Activated CD8-positive, alpha-beta memory T cell treated with anti-CD3 and anti-CD28 coated beads, Interleukin-2, amount 10 ng/mL, durations not matched to agents 7 days and 5 days (primary cell): ENCODE measurements around the gene SLC2A1. TPM values are rescaled to one million over a fixed set of nuclear protein-coding genes. Genes with fewer than 3 reads are reported as not detected.
"Not testable (repeated sequence)": the region's sequence is repeated elsewhere in the genome, so short reads cannot be mapped to it uniquely, and the experiment has no call there.

ENCODE experiments used
- ATAC-seq: fragments of 150-1000 bp; cut with Tn5 transposase; one replicate; pipeline ENCODE4 v1.10.0; 2021; ENCODE audit warnings: moderate library complexity
- CTCF ChIA-PET: fragments of 350-600 bp; sonication (Branson Sonifier 250); formaldehyde crosslinking; loops from one replicate; lab custom pipeline; 2021; ENCODE audit warnings: antibody characterized with exemption; lab: Charles Lee
- DNase-seq: peaks from one replicate; pipeline ENCODE4 v3.0.0-alpha.2; 2020
- H3K27ac Mint-ChIP-seq: one replicate; pipeline ENCODE4 v1.8.0; 2021; ENCODE audit warnings: mild to moderate bottlenecking, mixed read lengths
- H3K27me3 Mint-ChIP-seq: one replicate; pipeline ENCODE4 v1.8.0; 2021; ENCODE audit warnings: mixed read lengths
- H3K36me3 Mint-ChIP-seq: one replicate; pipeline ENCODE4 v1.8.0; 2021; ENCODE audit warnings: mild to moderate bottlenecking, mixed read lengths
- H3K4me1 Mint-ChIP-seq: one replicate; pipeline ENCODE4 v1.8.0; 2021; ENCODE audit warnings: mixed read lengths
- H3K4me3 Mint-ChIP-seq: one replicate; pipeline ENCODE4 v1.8.0; 2021; ENCODE audit warnings: mild to moderate bottlenecking, moderate library complexity, mixed read lengths
- H3K9me3 Mint-ChIP-seq: one replicate; pipeline ENCODE4 v1.8.0; 2022; ENCODE audit warnings: low read depth, mixed read lengths
- total RNA-seq, 2 experiments: library from RNA; stranded (reverse); gene quantifications; one replicate each; pipeline ENCODE4 v1.2.3, GENCODE V29; 2021

Gene SLC2A1
- total RNA-seq, 2 experiments from 2014 or later = 113 to 140 TPM

DNA sequence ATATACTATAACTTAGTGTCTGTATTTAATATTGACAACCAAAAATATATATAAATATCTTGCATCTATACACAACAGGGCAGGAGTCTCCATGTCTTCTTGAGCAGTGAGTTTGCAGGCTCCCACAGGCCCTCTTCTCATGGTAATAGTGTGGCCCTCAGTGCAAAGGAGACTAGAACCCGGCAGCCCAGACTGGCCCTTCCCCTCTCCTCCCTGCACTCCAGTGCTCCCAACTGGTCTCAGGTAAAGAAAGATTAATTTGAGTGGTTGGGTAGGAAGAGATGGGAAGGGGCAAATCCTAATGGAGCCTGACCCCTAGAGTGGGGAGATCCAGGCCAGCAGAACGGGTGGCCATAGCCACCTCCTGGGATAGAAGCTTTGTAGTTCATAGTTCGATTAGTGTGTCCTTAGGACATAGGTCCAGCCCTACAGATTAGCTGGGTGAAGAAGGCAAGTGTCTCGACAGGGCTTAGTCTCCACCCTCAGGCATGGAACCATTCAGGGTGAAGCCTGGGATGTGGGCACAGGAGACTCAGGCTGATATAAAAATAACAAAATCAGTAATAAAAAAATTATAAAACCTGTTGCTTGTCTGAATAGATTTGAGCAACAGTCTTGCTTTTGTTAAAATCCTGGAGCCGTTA lies 32.3 kb downstream of the SLC2A1 start:
- Mint-ChIP-seq H3K4me1 (peaks cover 69% of the 10 kb centered on the region), H3K27ac (peak overlapping the region; percentile 44), H3K27me3 (no peaks in the 10 kb centered on the region), H3K9me3 (no peaks in the 10 kb centered on the region), H3K4me3 (no peak overlapping the region), H3K36me3 (peaks cover 56% of the 10 kb centered on the region)
- no peak for ATAC-seq
- no peak for DNase-seq
- CTCF ChIA-PET = interaction anchor here (0.8 to 8.5 kb wide), 4 partner anchors 10 to 145 kb away, joined by 3 to 172 read pairs (median 30); no protein-coding TSS in a partner anchor

DNA sequence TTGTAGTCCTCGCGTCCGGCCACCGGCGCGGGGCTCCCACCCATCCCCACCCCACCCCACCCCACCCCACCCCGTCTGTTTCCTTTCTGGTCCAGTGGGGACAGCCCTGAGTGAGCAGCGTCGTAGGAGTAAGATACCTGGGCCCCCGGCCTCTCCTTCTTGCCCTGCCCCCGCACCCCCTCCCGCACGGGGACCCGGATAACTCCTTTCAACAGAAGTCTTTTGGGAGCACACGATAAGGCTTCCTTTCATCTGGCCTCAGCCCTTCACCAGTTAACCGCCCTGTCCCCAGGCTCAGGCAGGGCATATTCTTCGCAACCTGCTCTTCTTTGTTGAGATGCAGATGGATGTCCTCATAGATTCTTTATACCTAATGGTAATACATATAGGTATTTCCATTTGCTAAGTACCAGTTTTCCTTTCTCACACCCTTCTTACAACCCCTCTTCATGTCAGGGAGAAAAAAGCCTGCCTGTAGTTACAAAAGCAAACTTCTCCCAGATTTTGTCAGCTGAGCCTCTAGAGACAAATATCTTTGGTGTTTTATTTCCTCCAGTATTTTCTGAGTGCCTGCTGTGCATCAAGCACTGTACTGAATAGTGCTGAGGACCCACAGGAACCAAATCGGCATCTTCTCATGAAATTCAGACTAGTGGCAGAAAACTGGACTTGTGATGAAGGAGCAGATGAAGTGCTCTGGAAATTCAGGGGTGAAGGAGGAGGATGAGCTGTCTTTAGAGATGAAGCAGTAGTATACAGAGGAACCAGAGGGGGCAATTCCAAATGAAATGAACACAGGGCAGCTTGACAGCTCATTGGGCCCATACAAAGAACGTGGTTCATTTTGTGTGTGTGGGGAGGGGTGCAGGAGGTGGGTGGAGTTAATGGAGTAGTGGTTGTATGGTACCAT lies 33.6 kb downstream of the SLC2A1 start:
- peaks cover 44% of the 10 kb centered on the region for H3K36me3 Mint-ChIP-seq
- peaks cover 56% of the 10 kb centered on the region for H3K4me1 Mint-ChIP-seq
- no peaks in the 10 kb centered on the region for H3K9me3 Mint-ChIP-seq
- DNase-seq = no peak
- no peaks in the 10 kb centered on the region for H3K27me3 Mint-ChIP-seq
- peak overlapping the region; percentile 86 for H3K4me3 Mint-ChIP-seq
- ATAC-seq = no peak
- H3K27ac Mint-ChIP-seq = peak overlapping the region; percentile 88
- CTCF ChIA-PET = interaction anchor here (0.8 to 8.5 kb wide), 11 partner anchors 10 to 158 kb away, joined by 3 to 172 read pairs (median 8); partner anchors contain the start of genes C1orf50, P3H1, SLC2A1 and ZNF691

DNA sequence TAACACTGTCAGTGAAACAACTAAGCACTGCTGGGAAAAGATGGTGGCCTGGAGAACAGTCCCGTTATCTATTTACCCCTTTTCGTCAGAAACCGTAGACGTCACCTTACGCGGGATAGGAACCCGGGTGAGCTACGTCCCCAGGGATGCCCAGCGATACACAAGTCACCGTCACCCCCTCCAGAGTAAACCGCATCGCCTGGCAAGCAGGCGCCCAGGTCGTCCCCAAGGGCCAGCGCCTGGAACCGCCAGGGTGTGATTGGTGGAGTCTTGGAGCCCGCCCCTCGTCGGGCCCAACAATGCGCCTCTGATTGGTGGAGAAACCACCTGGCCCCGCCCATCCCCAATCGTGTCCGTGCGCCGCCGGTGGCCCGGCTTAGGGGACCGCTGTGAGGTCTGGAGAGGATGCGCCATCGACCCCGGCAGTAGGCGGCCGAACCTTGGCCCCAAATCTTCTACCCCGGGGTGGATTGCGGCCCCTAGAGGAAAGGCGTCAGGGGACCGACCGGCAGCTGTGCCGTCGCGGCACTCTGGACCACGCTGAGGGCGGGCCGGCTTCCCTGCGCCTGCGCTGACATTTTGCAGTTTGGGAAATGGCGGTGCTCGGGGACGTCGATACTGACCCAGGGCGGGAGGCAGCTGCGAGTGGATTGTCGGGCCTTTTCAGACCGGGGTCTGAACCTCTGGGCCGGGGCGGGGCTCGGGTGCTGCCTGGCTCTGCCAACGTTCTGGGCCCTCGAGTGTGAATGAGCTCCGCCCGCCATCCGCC lies 34.4 kb downstream of the SLC2A1 start:
- peak; percentile 93 for ATAC-seq
- CTCF ChIA-PET = interaction anchor here (1.0 to 8.5 kb wide), 10 partner anchors 9 to 148 kb away, joined by 3 to 172 read pairs (median 8); partner anchors contain the start of genes SLC2A1 and ZNF691
- Mint-ChIP-seq H3K4me1 (peaks cover 48% of the 10 kb centered on the region), H3K27me3 (no peaks in the 10 kb centered on the region), H3K9me3 (no peaks in the 10 kb centered on the region), H3K27ac (peak overlapping the region; percentile 88), H3K36me3 (peaks cover 36% of the 10 kb centered on the region), H3K4me3 (peak overlapping the region; percentile 86)
- DNase-seq = peak; percentile 96

DNA sequence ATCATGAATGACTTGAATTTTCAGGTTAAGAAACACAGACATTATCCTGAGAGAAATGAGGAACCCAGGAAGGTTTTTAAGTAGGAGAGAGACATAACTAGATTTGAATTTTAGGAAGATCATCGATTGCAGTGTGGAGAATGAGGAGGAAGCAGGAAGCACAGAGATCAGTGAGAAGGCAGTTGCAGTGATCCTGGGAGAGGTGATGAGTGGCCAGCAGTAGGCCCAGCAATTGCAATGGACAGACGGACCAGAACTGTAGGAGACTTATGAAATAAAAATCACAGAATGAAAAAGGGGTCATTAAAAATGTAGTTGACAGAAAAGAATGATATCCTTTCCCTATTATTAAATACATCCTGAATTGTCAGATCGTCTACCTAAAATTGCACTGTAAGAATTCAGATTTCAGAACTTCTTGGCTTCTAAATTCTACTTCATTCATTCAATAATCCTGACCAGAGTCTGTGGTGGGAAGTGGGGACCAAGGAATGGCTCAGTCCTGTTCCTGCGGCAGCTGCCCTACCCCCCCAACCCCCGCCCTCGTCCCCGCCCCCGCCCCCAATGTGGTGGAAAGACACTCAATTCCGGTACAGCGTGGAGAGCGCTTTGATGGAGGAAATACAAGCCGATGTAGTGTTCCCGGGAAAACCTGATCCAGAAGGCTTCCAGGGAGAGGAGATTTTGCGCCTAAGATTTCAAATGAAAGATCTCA lies 35.1 kb downstream of the SLC2A1 start:
- Mint-ChIP-seq H3K9me3 (no peaks in the 10 kb centered on the region), H3K4me3 (peak overlapping the region; percentile 86), H3K36me3 (peaks cover 29% of the 10 kb centered on the region), H3K4me1 (peaks cover 43% of the 10 kb centered on the region), H3K27me3 (no peaks in the 10 kb centered on the region), H3K27ac (peak overlapping the region; percentile 88)
- CTCF ChIA-PET = interaction anchor here (0.6 to 8.5 kb wide), 24 partner anchors 9 to 153 kb away, joined by 3 to 172 read pairs (median 4); partner anchors contain the start of genes ERMAP, SLC2A1, SVBP and TMEM269
- ATAC-seq (no peak), DNase-seq (no peak)

DNA sequence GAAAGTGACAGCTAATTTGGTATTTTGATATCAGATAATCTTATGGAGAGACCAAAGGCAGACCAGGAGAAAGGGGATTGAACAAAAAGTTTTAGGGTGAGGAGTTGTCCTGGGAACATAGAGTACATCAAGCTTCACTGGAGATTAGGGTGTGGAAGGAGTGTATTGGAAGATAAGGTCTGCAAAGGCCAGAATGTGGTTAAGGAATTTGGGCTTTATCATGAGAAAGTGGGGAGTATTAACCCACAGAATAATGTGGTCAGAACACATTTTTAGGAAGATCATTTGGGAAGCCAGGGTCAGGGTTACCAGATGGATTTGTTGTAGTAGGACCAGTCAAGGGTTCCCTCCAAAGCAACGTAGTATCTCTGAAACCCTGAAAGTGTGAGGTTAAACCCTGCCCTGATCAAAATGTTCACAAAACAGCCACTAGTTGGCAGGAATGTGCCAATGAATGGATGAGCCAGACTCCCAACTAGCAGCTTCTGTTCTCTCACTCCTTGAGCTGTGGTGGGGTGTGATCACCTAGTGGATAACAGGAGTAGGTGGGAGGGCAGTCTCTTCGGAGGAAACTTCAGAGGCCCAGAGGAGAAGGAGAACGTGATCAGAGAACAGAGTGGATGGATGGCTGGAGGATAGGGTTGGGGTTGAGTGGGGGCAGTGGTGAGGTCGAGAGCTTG lies 35.8 kb downstream of the SLC2A1 start:
- Mint-ChIP-seq H3K4me3 (peak overlapping the region; percentile 86), H3K27me3 (no peaks in the 10 kb centered on the region), H3K4me1 (peaks cover 40% of the 10 kb centered on the region), H3K36me3 (peaks cover 22% of the 10 kb centered on the region), H3K27ac (peak overlapping the region; percentile 88), H3K9me3 (no peaks in the 10 kb centered on the region)
- CTCF ChIA-PET = interaction anchor here (0.6 to 8.5 kb wide), 26 partner anchors 9 to 222 kb away, joined by 3 to 172 read pairs (median 4); partner anchors contain the start of genes ERMAP, SLC2A1, SVBP and TMEM269
- peak; percentile 48 for ATAC-seq
- DNase-seq = peak; percentile 82

DNA sequence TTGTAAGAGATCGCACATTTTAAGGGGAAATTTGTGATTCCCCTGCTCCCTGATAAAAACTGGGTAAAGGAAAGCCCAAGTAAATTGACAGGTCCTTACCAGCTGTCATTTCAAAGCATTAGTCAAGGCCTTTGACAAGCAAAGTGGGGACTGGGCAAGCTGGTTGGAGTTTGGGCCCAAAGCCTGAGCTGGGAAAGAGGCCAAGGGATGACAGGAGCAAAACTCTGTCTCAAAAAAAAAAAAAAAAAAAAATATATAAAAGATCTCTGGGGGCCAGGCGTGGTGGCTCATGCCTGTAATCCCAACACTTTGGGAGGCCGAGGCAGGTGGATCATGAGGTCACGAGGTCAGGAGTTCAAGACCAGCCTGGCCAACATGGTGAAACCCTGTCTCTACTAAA lies 36.9 kb downstream of the SLC2A1 start:
- H3K4me1 Mint-ChIP-seq = peaks cover 31% of the 10 kb centered on the region
- H3K27me3 Mint-ChIP-seq = no peaks in the 10 kb centered on the region
- DNase-seq (no peak), ATAC-seq (no peak)
- H3K36me3 Mint-ChIP-seq = peaks cover 12% of the 10 kb centered on the region
- H3K27ac Mint-ChIP-seq = no peak overlapping the region
- H3K4me3 Mint-ChIP-seq = no peak overlapping the region
- no peaks in the 10 kb centered on the region for H3K9me3 Mint-ChIP-seq
- CTCF ChIA-PET = interaction anchor here (1.4 to 8.5 kb wide), 9 partner anchors 8 to 155 kb away, joined by 4 to 172 read pairs (median 11); partner anchors contain the start of gene ZNF691

DNA sequence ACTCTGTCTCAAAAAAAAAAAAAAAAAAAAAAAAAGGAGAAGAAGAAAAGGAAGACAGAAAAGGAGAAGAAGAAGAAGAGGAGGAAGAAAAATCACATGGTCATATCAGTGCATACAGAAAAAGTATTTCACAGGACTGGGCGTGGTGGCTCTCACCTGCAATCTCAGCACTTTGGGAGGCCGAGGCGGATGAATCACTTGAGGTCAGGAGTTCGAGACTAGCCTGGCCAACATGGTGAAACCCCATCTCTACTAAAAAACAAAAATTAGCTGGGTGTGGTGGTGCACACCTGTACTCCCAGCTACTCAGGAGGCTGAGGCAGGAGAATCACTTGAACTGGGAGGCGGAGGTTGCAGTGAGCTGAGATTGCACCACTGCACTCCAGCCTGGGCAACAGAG lies 39.0 kb downstream of the SLC2A1 start:
- ATAC-seq, H3K27me3 Mint-ChIP-seq, H3K36me3 Mint-ChIP-seq, H3K4me3 Mint-ChIP-seq, H3K9me3 Mint-ChIP-seq, H3K27ac Mint-ChIP-seq, DNase-seq: not testable (repeated sequence)
- CTCF ChIA-PET = interaction anchor here (0.6 to 9.8 kb wide), 3 partner anchors 74 to 155 kb away, joined by 3 to 275 read pairs (median 3); no protein-coding TSS in a partner anchor
- peaks cover 19% of the 10 kb centered on the region for H3K4me1 Mint-ChIP-seq

DNA sequence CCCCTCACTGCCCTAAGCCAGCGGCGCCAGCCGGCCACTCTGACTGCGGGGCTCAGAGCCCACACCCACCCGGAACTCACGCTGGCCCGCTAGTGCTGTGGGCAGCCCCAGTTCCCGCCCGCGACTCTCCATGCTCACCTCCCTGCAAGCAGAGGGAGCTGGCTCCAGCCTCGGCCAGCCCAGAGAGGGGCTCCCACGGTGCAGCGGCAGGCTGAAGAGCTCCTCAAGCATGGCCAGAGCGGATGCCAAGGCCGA lies 41.5 kb downstream of the SLC2A1 start:
- Mint-ChIP-seq H3K36me3 (peaks cover 9% of the 10 kb centered on the region), H3K27me3 (peaks cover 2% of the 10 kb centered on the region), H3K4me3 (no peak overlapping the region), H3K4me1 (peaks cover 10% of the 10 kb centered on the region), H3K9me3 (no peaks in the 10 kb centered on the region), H3K27ac (no peak overlapping the region)
- CTCF ChIA-PET = interaction anchor here (9.8 kb wide), 1 partner anchor 157 kb away, joined by 275 read pairs; no protein-coding TSS in a partner anchor
- DNase-seq = no peak
- ATAC-seq = no peak

DNA sequence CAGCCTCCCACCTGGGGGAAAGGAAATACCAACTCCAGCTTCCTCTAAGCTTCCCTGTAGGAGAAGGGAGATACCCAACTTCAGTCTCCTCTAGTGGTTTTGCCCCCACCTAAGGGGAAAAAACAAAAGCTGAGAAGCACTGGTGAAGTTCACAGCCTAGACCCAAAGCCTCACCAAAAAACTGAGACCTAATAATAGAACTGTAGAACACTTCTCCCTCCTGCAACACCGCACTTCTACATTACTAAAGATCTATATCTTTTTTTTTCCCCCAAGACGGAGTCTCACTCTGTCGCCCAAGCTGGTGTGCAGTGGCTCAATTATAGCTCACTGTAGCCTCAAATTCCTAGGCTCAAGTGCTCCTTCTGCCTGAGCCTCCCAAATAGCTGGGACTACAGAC lies 43.2 kb downstream of the SLC2A1 start:
- peaks cover 2% of the 10 kb centered on the region for H3K27me3 Mint-ChIP-seq
- peaks cover 10% of the 10 kb centered on the region for H3K4me1 Mint-ChIP-seq
- no peaks in the 10 kb centered on the region for H3K9me3 Mint-ChIP-seq

DNA sequence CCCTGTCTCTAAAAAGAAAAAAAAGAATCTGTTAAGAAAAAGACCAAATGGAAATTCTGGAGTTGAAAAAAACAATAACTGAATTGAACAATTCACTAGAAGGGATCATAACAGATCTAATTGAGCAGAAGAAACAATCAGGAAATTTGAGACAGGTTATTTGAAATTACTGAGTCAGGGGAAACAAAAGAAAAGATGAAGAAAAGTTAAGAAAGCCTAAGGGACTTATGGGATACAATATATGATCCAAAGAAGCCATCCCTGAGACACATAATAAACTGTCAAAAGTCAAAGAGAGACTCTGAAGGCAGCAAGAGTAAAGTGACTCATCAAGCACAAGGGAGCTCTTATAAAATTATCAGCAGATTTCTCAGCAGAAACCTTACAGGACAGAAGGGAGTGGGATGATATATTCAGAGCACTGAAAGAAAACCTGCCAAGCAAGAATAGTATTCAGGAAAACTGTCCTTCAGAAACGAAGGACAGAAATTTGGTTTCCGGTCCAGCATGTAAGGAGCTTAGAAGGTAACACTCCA lies 44.5 kb downstream of the SLC2A1 start:
- Mint-ChIP-seq H3K4me3 (no peak overlapping the region), H3K27me3 (peaks cover 2% of the 10 kb centered on the region), H3K9me3 (no peaks in the 10 kb centered on the region), H3K4me1 (peaks cover 10% of the 10 kb centered on the region), H3K27ac (no peak overlapping the region), H3K36me3 (peaks cover 9% of the 10 kb centered on the region)
- DNase-seq = no peak
- no peak for ATAC-seq
- CTCF ChIA-PET = interaction anchor here (1.0 to 9.8 kb wide), 17 partner anchors 8 to 257 kb away, joined by 3 to 275 read pairs (median 7); partner anchors contain the start of gene ZNF691

More for the DNA sequence above, 43.2 kb downstream of the SLC2A1 start:
- DNase-seq (no peak), ATAC-seq (no peak)
- Mint-ChIP-seq H3K4me3 (no peak overlapping the region), H3K36me3 (peaks cover 9% of the 10 kb centered on the region), H3K27ac (no peak overlapping the region)
- CTCF ChIA-PET = interaction anchor here (0.8 to 9.8 kb wide), 6 partner anchors 7 to 337 kb away, joined by 3 to 275 read pairs (median 18); no protein-coding TSS in a partner anchor

DNA sequence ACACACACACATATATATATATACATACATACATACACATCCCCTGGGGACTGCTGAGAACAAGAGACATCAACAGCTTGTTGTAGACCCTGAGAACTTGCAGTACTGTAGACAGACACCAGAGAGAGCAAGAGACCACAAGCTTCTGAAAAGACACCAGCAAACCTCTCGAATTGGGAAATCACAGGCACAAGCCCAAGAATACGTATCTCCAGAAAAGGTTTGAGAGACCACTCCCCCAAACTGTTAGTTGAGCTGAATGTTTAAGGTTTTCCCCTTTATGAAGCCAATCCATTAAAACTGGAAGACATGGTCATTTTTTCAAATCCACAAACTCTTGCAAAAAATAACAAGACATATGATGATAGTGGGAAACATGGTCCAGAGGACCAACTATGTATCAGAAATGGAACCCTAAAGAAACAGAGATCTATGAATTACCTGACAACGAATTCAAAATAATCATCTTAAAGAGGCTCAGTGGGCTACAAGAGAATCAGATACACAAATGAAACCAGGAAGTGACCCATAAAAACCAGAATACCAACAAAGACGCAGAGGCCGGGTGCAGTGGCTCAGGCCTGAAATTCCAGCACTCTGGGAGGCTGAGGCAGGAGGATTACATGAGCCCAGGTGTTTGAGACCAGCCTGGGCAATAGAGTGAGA lies 45.1 kb downstream of the SLC2A1 start:
- Mint-ChIP-seq H3K27ac (no peak overlapping the region), H3K4me1 (peaks cover 10% of the 10 kb centered on the region), H3K9me3 (no peaks in the 10 kb centered on the region), H3K36me3 (peaks cover 9% of the 10 kb centered on the region), H3K27me3 (peaks cover 2% of the 10 kb centered on the region), H3K4me3 (no peak overlapping the region)
- ATAC-seq = peak; percentile 75
- CTCF ChIA-PET = interaction anchor here (0.6 to 9.8 kb wide), 30 partner anchors 9 to 501 kb away, joined by 3 to 275 read pairs (median 4); partner anchors contain the start of genes ELOVL1 and ZNF691
- DNase-seq = peak; percentile 76
